Skeletal muscle tissue (tissue), 4 donors: Measurements from ENCODE around the gene GTF2A2. TPM values are rescaled to one million over a fixed set of nuclear protein-coding genes. Genes with fewer than 3 reads are reported as not detected.
A peak's percentile ranks its signal among the peaks of the same experiment; 100 is the strongest.
"Not testable (repeated sequence)": the region's sequence is repeated elsewhere in the genome, so short reads cannot be mapped to it uniquely, and the experiment has no call there.

Experiments
- H3K27ac ChIP-seq: one replicate; pipeline ENCODE4 v1.7.0; 2013; ENCODE audit warnings: mild to moderate bottlenecking, low read depth, low read length, inconsistent platforms
- H3K27me3 ChIP-seq, 3 donors: one replicate each; pipeline ENCODE4 v1.7.0; 2013; ENCODE audit warnings: low read length in 3 of 3; ENCODE audit not compliant: control insufficient read depth in 3 of 3, insufficient read depth in 3 of 3
- H3K36me3 ChIP-seq, 3 donors: one replicate each; pipeline ENCODE4 v1.7.0; 2013; ENCODE audit warnings: low read length in 3 of 3; ENCODE audit not compliant: control insufficient read depth in 3 of 3, insufficient read depth in 3 of 3
- H3K4me1 ChIP-seq, 3 donors: one replicate each; pipeline ENCODE4 v1.7.0; 2013; ENCODE audit warnings: low read length in 3 of 3, mild to moderate bottlenecking in 3 of 3; ENCODE audit not compliant: control insufficient read depth in 3 of 3, insufficient read depth in 3 of 3
- H3K4me3 ChIP-seq, 3 donors: one replicate each; pipeline ENCODE4 v1.7.0; 2013; ENCODE audit warnings: low read length in 3 of 3
- H3K9ac ChIP-seq, 3 donors: one replicate each; pipeline ENCODE4 v1.7.0; 2013; ENCODE audit warnings: low read length in 3 of 3, mild to moderate bottlenecking in 3 of 3, moderate library complexity in 2 of 3, low read depth in 1 of 3
- H3K9me3 ChIP-seq, 3 donors: one replicate each; pipeline ENCODE4 v1.7.0; 2013; ENCODE audit warnings: low read length in 3 of 3; ENCODE audit not compliant: control insufficient read depth in 3 of 3
- total RNA-seq: library from RNA; depleted of rRNA; stranded (reverse); fragments of >200 nt; gene quantifications from one replicate; pipeline ENCODE4 v1.2.3, GENCODE V29; 2014
- donor health status: Osteomylitis.

GTF2A2 gene, protein sequence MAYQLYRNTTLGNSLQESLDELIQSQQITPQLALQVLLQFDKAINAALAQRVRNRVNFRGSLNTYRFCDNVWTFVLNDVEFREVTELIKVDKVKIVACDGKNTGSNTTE
- 20.9 TPM for total RNA-seq

GRCh38 chr15:59656897-59657634 lies at the start of gene GTF2A2:
Gene GTF2A2, minus strand, starts transcription at chr15:59657515. Its CDS starts 5,238 bp downstream, at chr15:59652277.
- Histone ChIP-seq H3K27ac (peak within 1 kb of the TSS; percentile 86), H3K4me1 (peaks cover 15 to 20% (median 19%) of the 10 kb centered on the region in 3 donors), H3K4me3 (peak within 1 kb of the TSS; percentile 87 to 91 (median 87)), H3K27me3 (no peaks in the 10 kb centered on the region), H3K9me3 (no peaks in the 10 kb centered on the region), H3K9ac (peak within 1 kb of the TSS; percentile 90 to 96 (median 91)), H3K36me3 (peaks cover 4 to 14% (median 12%) of the 10 kb centered on the region in 3 donors)

- Histone ChIP-seq H3K4me1 (no peaks in the 10 kb centered on the region), H3K27me3 (no peaks in the 10 kb centered on the region), H3K9me3 (peaks cover 0 to 3% (median 2%) of the 10 kb centered on the region in 3 donors), H3K9ac (no peak overlapping the region), H3K36me3 (no peaks in the 10 kb centered on the region), H3K4me3 (no peak overlapping the region), H3K27ac (no peak overlapping the region)
Measured at GRCh38 chr15:59703979-59704796, 46.9 kb upstream of the GTF2A2 start.

GRCh38 chr15:59702351-59702750 lies 45.0 kb upstream of the GTF2A2 start:
- no peaks in the 10 kb centered on the region for H3K27me3 ChIP-seq
- H3K36me3 ChIP-seq: no peaks in the 10 kb centered on the region
- H3K9me3 ChIP-seq: peaks cover 0 to 2% (median 0%) of the 10 kb centered on the region in 3 donors
- no peak overlapping the region for H3K4me3 ChIP-seq
- no peak overlapping the region for H3K9ac ChIP-seq
- H3K27ac ChIP-seq: no peak overlapping the region
- H3K4me1 ChIP-seq: no peaks in the 10 kb centered on the region

DNA sequence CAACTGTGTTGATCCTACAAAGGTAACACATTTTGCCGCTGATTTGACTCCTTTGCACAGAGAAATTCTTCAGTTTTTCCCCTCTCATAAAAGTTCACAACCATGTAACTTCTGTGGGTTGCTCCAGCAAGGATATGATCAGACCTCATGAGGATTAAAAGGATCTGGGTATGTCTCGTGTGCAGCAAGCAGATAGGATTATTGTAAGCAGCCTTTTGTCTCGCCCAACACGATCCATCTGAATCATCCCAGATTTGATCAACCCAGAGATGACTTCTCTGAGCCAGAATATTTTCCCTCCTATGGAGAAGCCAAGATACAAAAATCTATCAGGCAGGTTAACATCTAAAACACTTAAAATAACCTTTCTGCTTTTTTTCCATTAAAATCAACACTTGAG lies 44.6 kb upstream of the GTF2A2 start:
- no peaks in the 10 kb centered on the region for H3K9me3 ChIP-seq
- no peak overlapping the region for H3K4me3 ChIP-seq
- H3K4me1 ChIP-seq: no peaks in the 10 kb centered on the region
- H3K27ac ChIP-seq: no peak overlapping the region
- no peaks in the 10 kb centered on the region for H3K27me3 ChIP-seq
- no peaks in the 10 kb centered on the region for H3K36me3 ChIP-seq
- no peak overlapping the region for H3K9ac ChIP-seq

DNA sequence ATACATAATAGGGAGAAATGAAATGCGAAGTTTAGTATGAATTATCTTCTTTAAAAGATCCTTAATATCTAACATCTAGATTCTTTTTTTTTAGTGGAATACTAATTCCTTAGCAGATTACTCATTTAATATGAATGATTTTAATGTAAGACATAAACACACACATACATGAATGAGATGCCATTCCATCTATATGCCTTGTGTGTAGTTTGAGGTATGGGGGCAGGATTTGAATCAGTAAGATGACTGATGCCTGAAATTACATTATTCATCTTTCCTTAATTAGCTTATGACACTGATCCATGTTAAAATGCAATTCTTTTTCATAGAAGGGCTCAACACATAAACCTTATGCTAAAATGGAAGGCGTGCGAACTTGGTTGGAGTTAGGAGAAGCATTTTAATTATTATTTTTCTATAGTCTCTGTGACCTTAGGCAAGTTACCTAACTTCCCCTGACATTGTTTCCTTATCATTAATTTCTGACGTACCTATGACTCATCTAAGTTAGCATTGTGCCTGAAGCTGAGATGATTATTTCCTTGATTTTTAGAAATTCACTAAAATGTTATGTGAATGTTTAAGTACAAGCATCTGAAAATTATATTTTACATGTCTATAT lies 42.6 kb upstream of the GTF2A2 start:
- Histone ChIP-seq H3K36me3 (no peaks in the 10 kb centered on the region), H3K9ac (no peak overlapping the region), H3K4me3 (no peak overlapping the region), H3K9me3 (no peaks in the 10 kb centered on the region), H3K27ac (no peak overlapping the region), H3K4me1 (no peaks in the 10 kb centered on the region), H3K27me3 (no peaks in the 10 kb centered on the region)

- H3K9ac ChIP-seq, H3K27ac ChIP-seq, H3K9me3 ChIP-seq, H3K27me3 ChIP-seq, H3K36me3 ChIP-seq, H3K4me3 ChIP-seq, H3K4me1 ChIP-seq: not testable (repeated sequence)
Measured at GRCh38 chr15:59698065-59698464, 40.8 kb upstream of the GTF2A2 start.

GRCh38 chr15:59696332-59696731 lies 39.0 kb upstream of the GTF2A2 start:
- no peaks in the 10 kb centered on the region for H3K9me3 ChIP-seq
- H3K4me3 ChIP-seq: no peak overlapping the region
- H3K9ac ChIP-seq: no peak overlapping the region
- H3K4me1 ChIP-seq: no peaks in the 10 kb centered on the region
- no peaks in the 10 kb centered on the region for H3K36me3 ChIP-seq
- H3K27me3 ChIP-seq: no peaks in the 10 kb centered on the region
- H3K27ac ChIP-seq: no peak overlapping the region

- Histone ChIP-seq H3K9ac (no peak overlapping the region), H3K4me3 (no peak overlapping the region), H3K4me1 (peaks cover 0 to 3% (median 0%) of the 10 kb centered on the region in 3 donors), H3K27me3 (no peaks in the 10 kb centered on the region), H3K27ac (no peak overlapping the region), H3K9me3 (no peaks in the 10 kb centered on the region), H3K36me3 (no peaks in the 10 kb centered on the region)
Measured at GRCh38 chr15:59694779-59695178, 37.5 kb upstream of the GTF2A2 start.

DNA sequence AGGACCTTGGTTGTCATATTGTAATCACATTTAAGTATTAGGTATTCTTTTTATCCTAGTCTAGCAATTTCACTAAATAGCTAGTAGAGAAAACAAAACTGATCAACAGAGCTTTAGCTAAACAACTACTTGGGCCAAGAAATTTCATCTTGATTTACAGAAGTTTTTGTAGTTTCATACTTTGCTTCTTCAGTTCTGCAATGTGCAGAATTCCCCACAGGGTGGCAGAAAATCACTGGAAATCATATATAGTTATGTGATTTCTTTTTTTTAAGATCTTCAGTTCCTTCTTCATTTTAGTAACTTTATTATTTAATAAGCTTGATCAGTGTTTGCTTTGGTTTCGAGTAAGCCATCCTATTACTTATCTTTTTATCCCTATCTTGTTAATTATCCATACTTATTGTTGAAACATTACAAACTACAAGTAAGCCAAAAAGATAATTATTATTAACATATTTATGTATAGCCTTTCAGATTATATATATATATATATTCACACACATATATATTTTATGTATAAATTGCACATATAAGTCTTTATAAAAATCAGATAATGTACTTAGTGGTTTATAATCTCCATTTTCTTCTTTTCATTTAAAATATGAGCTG lies 34.0 kb upstream of the GTF2A2 start:
- Histone ChIP-seq H3K27me3 (no peaks in the 10 kb centered on the region), H3K9me3 (no peaks in the 10 kb centered on the region), H3K4me1 (peaks cover 10 to 14% (median 13%) of the 10 kb centered on the region in 3 donors), H3K36me3 (peaks cover 0 to 2% (median 0%) of the 10 kb centered on the region in 3 donors), H3K9ac (no peak overlapping the region), H3K4me3 (no peak overlapping the region), H3K27ac (no peak overlapping the region)
